HG02623 (cell line): ENCODE measurements around the gene ACOX3.
"Not testable (repeated sequence)": the region's sequence is repeated elsewhere in the genome, so short reads cannot be mapped to it uniquely, and the experiment has no call there.

Experiments used
- ATAC-seq: cut with Tn5 transposase; IDR thresholded peaks from one replicate; pipeline ENCODE4 v1.9.1; 2021; ENCODE audit warnings: moderate library complexity; ENCODE audit not compliant: unreplicated experiment

Gene ACOX3

DNA sequence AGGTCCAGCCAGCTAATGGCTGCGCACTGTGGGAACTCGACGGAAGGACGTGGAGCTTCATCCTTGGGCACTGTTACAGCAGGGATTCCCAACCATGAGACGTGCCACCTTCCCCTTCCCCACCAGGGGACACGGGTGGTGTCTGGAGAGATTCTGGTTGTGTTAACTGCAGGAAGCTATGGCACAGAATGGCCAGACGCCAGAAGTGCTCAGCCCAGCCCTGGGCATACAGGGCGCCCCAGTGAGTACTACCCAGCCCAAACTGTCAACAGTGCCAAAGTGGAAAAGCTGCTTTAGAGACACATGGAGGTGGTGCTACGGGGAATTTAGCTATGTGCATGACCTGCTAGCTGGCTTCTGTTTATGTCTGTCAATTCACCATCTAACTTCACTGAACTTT is 32.8 kb downstream of the ACOX3 start:
- ATAC-seq, result no peak

GRCh38 chr4:8407316-8407715 is 33.2 kb downstream of the ACOX3 start:
- no peak for ATAC-seq

DNA sequence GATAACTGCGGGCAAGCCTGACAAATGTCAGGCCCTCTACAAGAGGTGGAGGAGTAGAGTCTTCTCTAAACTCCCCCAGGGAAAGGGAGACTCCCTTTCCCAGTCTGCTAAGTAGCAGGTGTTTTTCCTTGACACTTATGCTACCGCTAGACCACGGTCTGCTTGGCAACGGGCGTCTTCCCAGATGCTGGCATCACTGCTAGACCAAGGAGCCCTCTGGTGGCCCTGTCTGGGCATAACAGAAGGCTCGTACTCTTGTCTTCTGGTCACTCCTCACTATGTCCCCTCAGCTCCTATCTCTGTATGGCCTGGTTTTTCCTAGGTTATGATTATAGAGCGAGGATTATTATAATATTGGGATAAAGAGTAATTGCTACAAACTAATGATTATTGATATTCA is 33.6 kb downstream of the ACOX3 start:
- not testable (repeated sequence) for ATAC-seq

DNA sequence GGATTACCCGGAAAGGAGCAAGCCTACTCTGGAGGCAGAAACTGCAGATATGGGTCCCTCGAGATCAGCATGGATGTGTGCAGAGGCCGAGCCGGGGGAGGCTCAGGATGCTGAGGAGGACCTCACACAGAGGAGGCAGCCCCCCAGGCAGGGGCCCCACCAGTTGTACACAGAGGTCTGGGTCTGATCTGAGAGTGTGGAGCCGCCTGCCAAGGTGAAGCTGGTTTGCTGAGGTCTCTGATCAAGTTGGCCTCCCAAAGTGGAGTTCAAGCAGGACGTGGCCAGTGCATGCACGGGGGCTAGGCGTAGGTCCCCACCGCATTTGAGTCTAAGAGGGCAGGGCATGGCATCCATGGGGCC is 35.0 kb downstream of the ACOX3 start:
- ATAC-seq, result no peak

GRCh38 chr4:8404791-8405515 is 35.6 kb downstream of the ACOX3 start:
- no peak for ATAC-seq

GRCh38 chr4:8403976-8404375 is 36.5 kb downstream of the ACOX3 start:
- ATAC-seq, result no peak

- no peak for ATAC-seq
Measured at GRCh38 chr4:8403173-8403753, 37.3 kb downstream of the ACOX3 start.

DNA sequence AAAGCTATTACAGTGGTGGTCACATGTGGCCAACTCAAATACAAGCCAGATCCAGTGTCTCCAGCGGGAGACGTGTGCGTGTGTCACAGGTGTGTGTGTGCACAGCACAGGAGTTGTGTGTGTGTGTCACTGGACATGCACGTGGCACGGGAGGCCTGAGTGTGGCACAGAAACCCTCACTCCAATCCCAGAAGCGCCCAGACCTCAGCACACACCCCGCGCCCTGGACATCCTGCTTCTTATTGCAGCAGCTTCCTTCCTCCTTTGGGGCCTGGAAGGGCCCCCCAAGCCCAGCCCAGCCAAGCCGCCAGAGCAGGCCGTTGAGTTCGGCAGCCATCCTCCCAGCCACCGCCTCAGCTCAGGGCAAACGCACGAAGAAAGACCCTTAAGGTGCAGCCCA is 37.9 kb downstream of the ACOX3 start:
- ATAC-seq, result no peak

DNA sequence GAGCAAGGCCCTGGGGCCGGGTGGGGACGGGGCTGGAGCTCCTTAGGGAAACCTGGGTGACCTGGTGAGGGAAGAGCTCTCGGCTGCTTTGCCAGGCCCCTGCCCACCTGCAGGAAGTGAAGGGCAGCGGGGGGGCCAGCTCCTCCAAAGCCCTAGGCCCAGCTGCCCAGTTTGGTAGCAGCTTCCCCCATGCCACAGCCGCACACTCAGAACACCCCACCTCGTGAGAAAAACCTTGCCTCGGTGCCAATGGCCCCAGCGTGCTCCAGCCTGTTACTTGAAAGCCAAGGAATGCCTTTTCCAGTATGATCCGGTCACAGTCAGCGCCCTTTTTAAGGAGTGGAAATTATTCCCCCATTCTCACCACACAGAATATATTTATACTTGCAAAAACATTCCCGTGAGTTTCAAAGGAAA is 38.3 kb downstream of the ACOX3 start:
- ATAC-seq, result no peak

DNA sequence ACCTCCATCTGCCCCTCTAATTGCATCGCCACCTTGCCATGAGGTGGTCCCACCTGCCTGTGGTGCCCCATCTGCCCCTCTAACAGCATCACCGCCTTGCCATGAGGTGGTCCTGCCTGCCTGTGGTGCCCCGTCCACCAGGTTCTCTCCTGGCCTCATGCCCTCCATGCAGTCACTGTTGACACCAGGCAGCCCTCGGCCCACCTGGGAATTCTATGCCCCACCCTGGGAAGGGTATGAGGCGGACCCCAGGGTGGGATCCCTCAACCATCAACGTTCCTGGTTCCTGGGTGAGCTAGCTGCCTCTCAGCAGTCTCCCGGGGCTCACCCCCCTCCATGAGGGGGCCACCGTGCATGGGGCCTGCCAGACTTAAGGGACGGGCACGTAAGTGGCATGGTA is 38.9 kb downstream of the ACOX3 start:
- no peak for ATAC-seq

GRCh38 chr4:8400632-8401325 is 39.7 kb downstream of the ACOX3 start:
- no peak for ATAC-seq

- no peak for ATAC-seq
Measured at GRCh38 chr4:8399298-8399697, 41.2 kb downstream of the ACOX3 start.

- ATAC-seq, result no peak
Measured at GRCh38 chr4:8398347-8398746, 42.2 kb downstream of the ACOX3 start.

- no peak for ATAC-seq
Measured at GRCh38 chr4:8396762-8397406, 43.6 kb downstream of the ACOX3 start.

GRCh38 chr4:8395504-8396296 is 44.8 kb downstream of the ACOX3 start:
- ATAC-seq, result no peak

GRCh38 chr4:8394806-8395205 is 45.7 kb downstream of the ACOX3 start:
- ATAC-seq, result no peak

DNA sequence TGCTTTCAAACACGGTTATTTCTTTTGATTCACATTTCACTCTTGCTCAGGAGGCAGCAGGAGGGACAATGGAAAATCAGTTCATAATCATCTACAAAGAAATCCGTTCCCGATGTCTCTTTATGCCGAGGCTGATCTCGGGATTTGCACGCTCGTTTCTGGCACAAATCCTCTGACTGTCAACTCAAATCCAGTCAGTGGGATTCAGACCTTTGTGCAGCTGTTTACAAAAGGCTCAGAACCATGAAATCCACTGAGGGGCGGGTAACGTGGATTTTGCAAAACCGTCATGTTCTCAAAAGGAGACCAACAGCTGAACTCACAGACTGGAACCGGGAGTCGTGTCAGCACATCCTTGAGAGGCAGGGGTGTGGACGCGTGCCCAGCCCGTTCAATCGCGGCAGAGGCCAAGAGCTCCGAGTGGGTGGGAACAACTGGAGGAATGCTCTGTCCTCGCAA is 46.4 kb downstream of the ACOX3 start:
- no peak for ATAC-seq

DNA sequence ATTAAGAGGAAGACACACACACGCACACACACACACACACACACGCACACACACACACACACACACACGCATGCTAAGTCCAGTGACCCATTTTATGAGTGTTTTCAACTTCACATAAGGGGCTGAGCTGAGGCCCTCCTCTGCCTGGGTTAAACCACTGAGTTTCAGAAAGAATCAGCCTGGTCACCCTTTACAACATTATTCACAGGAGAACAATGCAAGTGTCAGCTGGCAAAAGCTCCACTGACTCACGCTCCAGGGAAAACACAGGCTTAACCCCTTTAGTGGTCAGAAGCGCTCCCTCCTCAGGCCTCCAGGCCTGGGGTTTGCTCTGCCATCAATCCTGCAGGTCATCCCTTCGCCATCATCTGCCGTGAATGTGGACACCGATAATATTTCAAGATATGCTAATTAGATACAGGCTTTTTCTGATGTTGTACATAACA is 46.9 kb downstream of the ACOX3 start:
- ATAC-seq, result no peak

DNA sequence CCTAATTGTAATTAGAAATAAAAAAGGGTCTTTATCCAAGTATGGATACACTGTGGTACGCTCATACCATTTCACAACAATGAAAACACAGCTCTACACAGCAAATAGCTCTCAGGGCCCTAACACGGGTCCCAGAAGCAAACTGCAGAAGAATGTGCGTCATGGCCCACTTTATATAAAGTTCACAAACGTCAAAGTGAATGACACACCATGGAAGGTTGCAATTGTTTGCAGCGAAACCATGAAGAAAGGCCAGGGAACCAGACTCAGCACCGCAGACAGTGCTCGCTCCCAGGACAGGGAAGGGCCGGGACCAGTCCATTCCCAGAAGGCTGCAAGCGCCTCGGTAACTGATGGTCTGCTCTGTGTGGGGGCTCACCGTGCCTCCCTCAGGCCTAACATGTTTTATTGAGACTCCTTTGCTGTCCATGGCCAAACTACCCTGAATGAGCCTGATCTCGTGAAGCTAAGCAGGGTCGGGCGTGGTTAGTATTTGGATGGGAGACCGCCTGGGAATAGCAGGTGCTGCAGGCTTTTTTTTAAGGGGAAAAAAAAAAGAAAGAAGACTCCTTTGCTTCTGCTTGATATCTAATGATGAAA is 47.8 kb downstream of the ACOX3 start:
- ATAC-seq, result no peak

- peak; percentile 84 for ATAC-seq
Measured at GRCh38 chr4:8391972-8392371, 48.6 kb downstream of the ACOX3 start.
